ENCODE data around the gene RHEB.

RHEB gene

DNA sequence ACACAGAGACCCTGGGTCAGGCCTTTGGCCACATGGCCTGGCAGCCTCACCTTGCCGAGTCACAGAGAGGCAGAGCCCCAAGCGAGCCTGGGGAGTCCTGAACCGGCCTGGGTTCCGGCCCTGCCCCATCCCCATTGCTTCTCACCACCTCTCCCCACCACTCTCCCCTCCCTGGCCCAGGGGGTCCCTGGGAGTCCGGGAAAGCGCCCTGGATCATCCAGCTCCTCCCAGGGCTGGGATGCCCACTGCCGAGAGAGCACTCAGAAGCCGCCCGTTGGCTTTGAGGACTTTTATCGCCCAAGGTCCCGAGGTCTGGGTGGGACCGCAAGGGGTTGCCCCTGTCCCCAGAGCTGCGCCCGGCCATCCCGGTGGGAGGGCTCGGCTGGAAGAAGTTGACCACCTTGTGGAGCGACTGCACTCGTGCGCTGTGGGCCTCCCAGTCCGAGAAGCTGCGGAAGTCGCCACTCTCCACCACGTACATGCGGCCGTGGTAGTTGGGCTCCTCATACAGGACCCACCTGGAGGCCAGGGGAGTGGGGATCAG, 87.9 kb downstream of the RHEB start:
- no peak for DNase-seq (ENCODE audit: low read depth in 2 of 2)

DNA sequence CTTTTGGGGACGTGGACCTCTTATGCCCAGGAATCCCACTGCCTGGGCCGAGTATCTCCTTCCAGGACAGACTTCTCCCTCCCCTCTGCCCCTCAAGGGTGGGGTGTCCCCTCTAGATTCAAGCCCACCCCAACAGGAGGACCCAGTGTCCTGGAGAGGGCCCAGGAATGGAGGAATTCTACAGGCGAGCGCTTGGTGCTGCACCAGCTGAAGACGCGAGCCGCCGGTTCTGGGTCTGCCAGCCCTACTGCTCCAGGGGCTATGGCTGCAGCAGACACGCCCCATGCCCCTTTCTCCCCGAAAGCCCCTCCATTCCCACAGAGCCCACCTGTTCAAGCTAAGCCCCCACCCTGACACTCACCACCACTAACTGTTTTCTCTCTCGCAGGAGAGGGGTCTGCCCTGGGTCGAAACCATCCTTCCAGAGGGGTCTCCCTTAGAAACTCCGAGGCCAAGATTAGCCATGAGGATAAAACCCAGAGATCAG, 88.4 kb downstream of the RHEB start:
- no peak for DNase-seq (ENCODE audit: low read depth in 2 of 2)

DNA sequence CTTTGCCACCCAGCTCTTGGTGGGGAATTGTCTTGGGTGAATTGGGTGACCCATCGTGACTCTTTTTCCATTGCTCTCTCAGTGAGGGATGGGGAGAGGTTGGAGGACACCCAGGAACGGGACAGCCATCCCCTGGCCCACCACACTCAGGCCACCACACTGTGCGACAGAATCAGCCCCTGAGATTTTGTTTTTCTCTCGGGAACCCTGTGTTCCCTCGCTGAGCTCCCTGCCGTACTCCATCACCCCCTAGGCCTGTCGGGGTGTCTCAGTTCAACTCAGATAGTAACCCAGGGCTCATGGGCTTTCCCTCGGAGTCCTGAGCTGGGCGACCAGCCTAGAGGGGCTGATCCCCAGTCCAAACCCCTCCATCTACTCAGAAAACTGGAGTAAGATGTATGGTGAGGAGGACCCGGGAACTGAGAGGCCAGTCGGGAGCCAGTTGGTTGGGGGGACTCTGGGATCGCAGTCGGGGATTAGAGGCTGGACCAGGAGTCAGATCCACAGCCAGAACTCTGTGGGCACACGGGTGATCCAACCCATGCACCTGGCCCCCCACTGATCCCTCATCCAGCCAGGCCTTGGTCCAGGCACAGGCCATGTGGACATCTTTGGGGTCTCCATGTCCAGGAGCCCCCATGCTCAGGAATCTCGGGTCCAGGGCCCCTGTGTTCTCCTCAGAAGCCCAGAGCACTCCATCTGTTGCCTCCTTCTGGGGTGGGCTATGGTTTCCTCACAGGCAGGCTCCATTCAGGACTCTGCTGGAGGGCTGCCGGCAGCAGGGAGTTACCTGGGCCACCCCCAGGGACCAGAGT, 89.1 kb downstream of the RHEB start:
- no peak for DNase-seq (ENCODE audit: low read depth in 2 of 2)

DNA sequence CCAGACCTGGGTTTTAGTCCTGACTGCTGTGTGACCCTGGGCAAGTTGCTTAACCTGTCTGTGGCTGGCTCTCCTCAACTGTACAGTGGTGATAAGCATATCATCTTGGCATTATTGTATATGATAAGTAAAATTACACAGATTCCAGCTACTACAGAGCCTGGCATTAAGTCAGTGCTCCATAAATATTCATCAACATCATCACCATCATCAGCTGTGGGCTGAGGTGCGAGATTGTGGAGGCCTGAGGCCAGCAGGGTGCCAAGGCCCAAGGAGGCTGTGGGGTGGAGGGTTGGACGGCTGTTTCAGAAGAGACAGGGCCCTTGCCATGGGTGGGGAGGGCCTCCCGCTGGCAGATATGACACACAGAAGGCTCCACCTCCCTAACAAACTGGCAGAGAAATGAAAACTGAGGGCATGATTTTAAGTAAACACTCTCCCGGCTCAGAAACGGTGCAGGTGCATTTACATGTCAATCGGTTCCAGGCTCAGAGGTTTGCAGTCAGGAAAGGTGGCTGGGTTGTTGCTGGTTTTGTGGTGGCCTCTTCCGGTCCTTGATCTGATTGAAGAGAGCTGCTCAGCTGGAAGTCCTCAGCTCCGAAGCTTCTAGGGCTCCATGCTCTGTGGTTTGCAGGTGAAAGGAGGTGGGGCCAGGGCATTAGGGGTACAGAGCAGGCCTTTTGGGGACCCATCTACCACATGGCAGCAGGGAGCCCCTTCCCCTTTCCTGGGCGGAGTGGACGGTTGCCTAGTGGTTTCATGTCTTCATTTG, 89.9 kb downstream of the RHEB start:
- peak in 1 of 2 donors; percentile 9 for DNase-seq (ENCODE audit: low read depth in 2 of 2)

DNA sequence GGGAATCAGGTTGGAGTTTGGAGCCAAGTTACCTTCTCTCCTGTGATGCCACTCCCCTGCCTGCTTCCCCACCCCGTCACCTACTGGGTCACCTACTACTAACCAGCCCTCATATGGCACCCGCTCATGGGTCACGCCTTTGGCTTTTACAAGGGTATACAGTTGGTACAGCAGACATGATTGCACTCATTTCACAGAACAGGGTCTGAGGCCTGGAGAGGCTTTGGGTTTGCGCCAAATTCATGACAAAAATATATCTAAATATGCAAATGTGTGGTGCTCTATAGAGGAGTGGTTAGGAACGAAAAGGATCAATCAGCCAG, 90.5 kb downstream of the RHEB start:
- no peak for DNase-seq (ENCODE audit: low read depth in 2 of 2)

DNA sequence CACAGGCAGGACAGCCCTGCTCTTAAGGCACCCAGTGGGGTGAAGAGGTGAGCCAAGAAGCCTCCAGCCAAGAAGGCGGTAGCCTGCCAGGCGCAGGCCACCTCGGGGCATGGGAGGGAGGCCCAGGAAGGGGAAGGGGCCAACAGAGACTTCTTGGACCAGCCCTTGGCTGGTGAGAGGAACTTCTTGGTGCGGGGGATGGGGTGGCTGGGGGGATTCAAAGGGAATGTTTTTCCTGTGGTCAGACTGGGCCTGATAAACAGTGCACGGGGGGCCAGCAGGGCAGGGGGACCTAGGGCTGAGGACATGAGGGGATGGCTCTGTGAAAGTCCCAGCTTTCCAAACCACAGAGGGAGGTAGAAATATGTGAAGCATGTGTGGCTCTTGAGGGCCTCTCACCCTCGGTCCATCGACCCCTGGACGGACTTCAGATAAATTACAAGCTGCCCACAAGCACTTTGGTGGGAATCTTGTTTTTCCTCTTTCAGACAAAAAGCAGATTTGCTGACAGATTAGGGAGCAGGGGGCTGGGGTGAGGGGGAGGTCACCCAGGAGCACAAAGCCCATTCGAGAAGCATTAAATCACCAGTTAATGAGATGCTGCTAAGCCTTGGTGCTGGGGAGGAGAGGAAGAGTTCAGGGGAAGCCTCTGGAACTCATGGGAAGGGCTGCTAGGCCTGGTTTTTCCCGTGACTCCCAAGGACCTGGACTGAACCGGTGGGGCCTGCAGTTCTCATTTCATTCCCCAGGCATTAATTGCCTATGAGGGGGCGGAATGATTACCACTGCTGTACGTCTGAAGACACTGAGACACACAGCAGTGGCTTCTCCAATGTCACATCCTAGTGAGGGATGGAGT, 91.1 kb downstream of the RHEB start:
- DNase-seq (ENCODE audit: low read depth in 2 of 2): no peak

DNA sequence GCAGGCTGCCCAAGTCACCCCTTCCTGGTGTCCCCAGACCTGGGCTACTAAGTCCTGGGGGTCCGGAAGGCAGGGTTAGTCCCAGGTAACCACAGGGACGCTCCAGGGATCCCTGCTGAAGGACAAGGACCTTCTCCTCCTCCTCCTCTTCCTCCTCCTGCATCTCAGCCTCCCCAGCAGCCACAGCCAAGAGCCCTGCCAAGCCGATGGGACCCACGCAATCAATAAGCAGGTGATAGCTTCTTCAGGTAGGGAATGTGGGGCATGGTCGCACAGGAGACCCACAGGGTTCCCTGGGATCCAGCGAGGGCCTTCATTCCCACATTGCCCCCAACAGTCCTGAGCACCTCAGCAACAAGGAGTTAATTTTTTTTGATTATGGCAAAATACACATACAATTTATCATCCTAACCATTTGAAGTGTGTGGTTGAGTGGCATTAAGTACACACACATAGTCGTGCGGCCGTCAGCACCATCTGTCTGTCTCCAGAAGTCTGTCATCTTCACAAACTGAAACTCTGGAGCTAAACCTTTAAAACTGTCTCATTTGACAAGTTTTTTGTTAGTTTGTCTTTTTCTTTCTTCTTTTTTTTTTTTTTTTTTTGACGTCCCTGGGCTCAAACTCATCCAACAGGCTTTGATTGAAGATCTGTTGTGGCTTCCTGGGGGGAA, 91.9 kb downstream of the RHEB start:
- no peak for DNase-seq (ENCODE audit: low read depth in 2 of 2)

DNA sequence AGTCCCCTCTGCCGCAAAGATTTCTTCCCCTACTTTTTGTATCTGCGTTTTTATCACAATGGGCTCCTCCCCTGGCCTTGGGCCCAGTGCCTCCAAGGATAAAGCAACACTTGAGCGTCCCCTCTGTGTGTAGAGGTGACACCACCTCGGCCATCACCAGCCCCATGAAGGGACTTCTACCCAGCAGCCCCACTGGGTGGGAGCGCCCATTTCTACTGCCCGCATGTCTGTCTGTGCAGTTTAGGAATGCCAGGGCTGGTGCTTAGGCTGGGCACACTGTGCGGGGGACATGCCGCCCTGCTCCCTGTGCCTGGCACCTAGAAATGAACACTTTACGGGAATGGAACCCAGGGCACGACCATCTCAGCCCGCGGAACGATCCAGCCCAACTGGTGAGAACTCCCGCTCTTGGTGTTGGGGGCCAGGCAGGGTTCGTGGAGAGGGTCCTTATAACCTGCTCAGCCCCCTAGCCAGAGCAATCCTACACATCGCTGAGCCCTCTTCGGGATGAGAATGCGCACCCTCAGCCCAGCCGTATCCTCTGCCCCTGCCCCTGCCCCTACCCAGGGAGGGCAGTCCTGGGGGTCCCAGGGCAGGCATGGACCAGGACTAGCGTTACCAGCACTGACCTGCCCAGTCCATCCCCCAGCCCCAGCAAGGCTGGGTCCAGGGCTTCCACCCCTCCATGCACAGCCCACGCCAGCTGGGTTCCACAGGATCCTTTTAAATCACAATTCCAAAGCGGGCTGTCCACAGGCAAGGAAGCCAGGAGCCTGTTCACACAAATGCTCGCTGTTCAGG, 92.6 kb downstream of the RHEB start:
- no peak for DNase-seq (ENCODE audit: low read depth in 2 of 2)

DNA sequence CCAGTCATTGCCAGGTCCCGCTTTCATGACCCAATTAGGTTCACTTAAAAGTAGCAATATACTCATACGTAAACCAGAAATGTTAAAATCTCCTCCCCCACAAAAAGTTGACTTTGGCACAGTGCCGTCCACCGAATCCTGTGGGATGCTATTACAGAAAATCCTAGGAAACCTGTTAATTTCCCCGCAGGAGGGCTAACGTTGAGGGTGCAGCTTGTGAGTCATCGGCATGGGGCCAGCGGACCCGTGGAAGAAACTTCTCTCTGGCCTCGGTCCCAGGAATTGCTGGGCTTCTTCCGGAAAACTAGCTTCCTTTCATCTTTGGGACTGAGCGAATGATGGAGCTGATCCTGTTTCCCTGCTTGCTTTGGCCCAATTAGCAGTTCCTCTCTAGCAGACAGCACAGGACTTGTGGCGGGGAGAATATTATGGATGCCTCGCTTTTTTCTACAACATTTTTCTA, 93.2 kb downstream of the RHEB start:
- no peak for DNase-seq (ENCODE audit: low read depth in 2 of 2)

DNA sequence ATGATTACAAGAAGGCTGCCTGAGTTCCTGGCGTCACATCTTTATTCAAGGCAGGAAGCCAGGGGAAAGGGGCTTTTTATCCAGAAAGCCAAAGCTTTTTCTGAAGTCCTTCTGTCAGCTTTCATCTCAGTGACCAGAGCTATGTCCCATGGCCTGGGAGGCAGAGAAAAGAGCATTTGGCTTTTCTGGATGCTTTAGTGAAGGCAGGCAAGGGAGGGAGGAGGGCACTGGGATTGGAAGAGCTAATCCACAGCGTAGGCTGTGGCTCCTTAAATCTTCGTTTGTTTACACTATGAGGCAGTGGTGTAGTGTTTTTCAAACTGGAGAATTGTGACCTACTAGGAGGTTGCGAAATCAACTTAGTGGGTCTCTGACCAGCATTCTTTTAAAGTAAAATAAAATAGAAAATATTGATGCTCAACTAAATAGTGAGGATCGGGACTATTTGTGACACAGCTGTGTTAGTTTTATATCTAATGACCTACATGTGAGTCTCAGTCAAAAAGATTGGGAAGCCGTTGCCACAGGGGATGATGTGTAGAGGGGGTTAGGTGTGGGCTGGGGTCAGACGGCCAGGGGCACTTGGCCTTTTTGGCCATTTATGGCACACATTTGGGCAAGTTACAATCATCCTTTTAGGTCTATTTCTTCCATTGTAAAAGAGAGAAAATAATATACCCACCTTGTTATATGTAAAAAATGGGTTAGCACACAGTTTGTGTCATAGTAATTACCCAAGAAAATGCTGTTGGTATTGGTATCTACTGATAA, 93.8 kb downstream of the RHEB start:
- no peak for DNase-seq (ENCODE audit: low read depth in 2 of 2)

DNA sequence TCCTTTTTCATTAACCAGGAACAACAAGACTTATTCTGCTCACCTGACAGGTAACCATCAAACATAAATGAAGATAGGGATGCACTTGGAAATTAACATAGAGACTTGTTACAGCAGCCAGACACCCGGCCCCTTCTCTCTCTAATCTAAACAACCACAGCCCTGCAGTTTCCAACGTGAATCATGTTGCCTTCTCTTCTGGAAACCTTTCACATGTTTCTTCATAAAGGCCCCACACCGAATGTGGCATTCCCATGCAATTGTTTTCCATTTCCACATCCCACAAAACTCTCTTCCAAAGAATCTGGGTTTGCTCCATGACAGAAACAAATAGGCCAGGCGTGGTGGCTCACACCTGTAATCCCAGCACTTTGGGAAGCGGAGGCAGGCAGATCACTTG, 94.9 kb downstream of the RHEB start:
- DNase-seq (ENCODE audit: low read depth in 2 of 2): no peak

DNA sequence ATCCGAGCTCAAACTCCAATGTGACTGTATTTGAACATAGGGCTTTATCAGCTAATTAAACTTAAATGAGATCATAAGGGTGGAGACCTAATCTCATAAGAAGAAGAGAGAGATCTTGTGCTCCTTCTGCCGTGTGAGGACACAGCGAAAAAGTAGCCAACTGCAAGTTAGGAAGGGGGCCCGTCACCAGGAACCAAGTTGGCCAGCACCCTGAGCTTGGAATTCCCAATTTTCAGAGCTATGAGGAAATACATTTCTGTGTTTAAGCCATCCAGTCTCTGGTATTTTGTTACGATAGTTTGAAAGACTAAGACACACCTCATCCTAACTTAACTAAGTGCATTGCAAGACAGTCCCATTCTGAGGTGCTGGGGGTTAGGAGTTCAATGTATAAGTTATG, 95.8 kb downstream of the RHEB start:
- DNase-seq (ENCODE audit: low read depth in 2 of 2): no peak

DNA sequence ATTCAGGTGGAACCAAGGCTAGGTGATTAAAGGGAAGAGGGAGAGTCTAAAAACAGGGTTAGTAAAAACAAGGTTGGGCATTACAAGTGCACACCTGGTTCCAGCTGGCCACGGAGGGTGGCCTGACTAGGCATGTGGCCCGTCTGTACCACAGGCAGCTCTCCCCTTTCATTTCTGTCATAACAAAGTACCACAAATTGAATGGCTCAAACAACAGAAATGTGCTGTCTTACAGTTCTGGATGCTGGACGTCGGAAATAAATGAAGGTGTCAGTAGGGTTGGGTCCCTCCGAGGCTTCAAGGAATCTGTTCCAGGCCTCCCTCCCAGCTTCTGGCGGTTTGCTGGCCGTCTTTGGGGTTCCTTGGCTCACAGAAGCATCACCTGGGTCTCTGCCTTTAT, 96.5 kb downstream of the RHEB start:
- DNase-seq (ENCODE audit: low read depth in 2 of 2): no peak

DNA sequence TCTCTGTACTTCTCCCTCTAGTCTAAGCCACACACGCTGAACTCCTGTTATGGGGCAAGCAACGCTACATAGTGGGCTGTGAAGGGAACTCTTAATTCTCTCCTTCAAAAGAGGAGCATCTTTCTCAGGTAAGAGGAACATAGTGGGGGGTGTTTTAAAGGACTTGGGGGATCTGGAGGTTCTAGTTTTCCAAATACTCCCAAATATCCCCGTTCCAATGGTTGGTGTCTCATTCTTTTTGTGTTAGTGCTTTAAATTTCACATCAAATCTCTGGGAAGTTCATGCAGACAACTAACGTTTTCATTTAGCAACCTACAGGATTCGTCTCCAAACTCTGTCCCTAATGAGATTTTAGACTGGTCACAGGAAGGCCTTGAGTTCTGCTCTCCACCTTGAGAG, 97.5 kb downstream of the RHEB start:
- no peak for DNase-seq (ENCODE audit: low read depth in 2 of 2)

DNA sequence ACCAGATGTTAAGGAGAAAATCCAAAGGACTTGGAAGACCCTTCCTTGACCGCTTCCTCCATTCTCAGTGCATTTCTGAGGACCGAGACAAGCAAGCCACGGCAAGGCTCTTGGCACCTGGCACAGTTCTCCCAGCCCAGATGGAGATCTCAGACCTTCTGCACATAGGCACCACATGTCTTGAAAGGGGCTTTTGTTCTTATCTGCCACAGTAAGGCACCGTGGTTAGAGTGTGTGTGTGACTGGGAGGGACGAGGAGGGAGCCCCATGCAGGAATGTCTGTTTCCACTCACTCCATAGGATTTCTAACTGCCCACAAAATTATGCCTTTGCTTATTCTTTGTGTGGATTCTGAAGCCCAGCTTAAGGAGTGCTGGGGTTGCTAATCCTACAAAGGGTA, 99.6 kb downstream of the RHEB start:
- DNase-seq (ENCODE audit: low read depth in 2 of 2): no peak

DNA sequence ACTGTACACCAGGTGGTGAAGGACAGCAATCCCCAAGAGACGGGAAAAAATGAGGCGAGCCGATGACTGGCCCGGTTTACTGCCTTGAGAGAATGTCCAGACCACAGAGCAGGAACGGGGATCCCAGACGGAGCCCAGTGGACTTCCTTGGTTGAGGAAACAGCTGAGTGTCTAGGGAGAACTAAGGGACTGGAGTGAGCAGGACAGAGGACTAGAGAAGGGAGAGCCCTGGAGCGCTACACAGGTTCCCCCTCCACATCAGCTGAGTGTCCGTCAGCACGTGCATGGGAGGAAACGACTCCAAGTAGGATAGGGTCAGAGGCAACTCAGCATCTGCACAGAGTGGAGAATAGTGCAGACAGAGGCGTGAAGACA, 102.8 kb downstream of the RHEB start:
- DNase-seq (ENCODE audit: low read depth in 2 of 2): no peak

DNA sequence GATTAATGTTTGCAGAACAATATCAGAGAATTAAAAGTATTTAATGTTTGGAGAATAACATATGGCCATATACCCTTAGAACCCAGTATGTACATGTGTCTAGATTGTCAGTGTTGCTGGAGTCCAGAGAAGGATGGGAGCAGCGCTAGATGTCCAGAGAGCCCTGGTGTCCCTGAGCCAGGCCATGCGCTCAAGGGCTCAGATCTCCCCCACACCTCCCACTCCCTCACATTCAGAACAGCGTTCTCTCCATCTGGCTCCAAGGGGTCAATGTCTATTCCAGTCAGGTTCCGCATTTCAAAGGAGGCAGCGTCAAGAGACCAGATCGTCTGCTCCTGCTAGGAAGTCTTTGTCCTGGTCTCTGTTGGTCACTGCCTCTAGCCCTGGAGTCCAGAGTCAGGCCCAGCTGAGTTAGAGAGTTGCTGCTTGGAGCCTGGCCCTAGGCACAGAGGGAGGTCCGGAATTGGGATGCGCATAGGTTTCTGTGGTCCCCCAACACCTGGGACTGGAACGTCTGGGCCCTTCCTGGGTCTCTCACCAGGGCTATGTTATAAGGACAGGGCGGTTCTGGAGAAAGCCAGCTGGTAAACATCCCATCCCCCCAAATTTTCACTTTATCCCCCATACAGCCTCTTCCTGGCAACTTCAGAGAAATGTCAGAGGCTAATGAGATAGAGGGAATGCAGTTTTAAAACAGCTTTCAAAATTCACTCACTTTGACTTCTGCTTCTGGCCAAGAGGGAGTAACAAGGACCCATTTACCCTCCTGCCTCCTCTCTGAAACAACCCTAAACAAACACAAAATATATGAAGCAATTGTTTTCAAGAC, 103.4 kb downstream of the RHEB start:
- DNase-seq (ENCODE audit: low read depth in 2 of 2): no peak
